ENCODE data around the gene LAMTOR5. TPM values are rescaled to one million over a fixed set of nuclear protein-coding genes. Genes with fewer than 3 reads are reported as not detected.
A peak's percentile ranks its signal among the peaks of the same experiment; 100 is the strongest.

LAMTOR5 gene
- total RNA-seq, 2 donors from 2014 or later, result 104 to 132 TPM

GRCh38 chr1:110393691-110394492 is 13.6 kb downstream of the LAMTOR5 start:
- Histone ChIP-seq H3K27ac (ENCODE audit: low read depth, low read length) (no peak overlapping the region), H3K9ac (ENCODE audit: extremely low read depth, low read length, poor library complexity, severe bottlenecking) (no peak overlapping the region), H3K4me1 (ENCODE audit: control insufficient read depth, insufficient read depth, low read length) (no peaks in the 10 kb centered on the region), H3K36me3 (ENCODE audit: control insufficient read depth, insufficient read depth, low read length) (peaks cover 13% of the 10 kb centered on the region), H3K9me3 (ENCODE audit: control insufficient read depth, low read length) (no peaks in the 10 kb centered on the region), H3K27me3 (ENCODE audit: control insufficient read depth, insufficient read depth, low read length, poor library complexity, severe bottlenecking) (no peaks in the 10 kb centered on the region), H3K4me3 (ENCODE audit: low read length) (no peak overlapping the region)
- 79 to 97% methylated on average over 3 of the region's 3 CpGs for WGBS, 2 experiments (ENCODE audit: insufficient coverage in 1 of 2, insufficient read length in 1 of 2)
- Mint-ChIP-seq H3K36me3 (ENCODE audit: low read depth) (peaks cover 26% of the 10 kb centered on the region), H3K4me3 (no peak overlapping the region), H3K27me3 (ENCODE audit: insufficient read depth) (no peaks in the 10 kb centered on the region), H3K4me1 (peaks cover 13% of the 10 kb centered on the region), H3K9me3 (peaks cover 9% of the 10 kb centered on the region), H3K27ac (no peak overlapping the region)
- no peak for DNase-seq
- TF ChIP-seq CTCF (conservative IDR thresholded peaks at IDR 0.05), result no peak

GRCh38 chr1:110393286-110393685 is 14.2 kb downstream of the LAMTOR5 start:
- Histone ChIP-seq H3K27ac (ENCODE audit: low read depth, low read length) (no peak overlapping the region), H3K9ac (ENCODE audit: extremely low read depth, low read length, poor library complexity, severe bottlenecking) (no peak overlapping the region), H3K4me1 (ENCODE audit: control insufficient read depth, insufficient read depth, low read length) (no peaks in the 10 kb centered on the region), H3K27me3 (ENCODE audit: control insufficient read depth, insufficient read depth, low read length, poor library complexity, severe bottlenecking) (no peaks in the 10 kb centered on the region), H3K4me3 (ENCODE audit: low read length) (no peak overlapping the region), H3K36me3 (ENCODE audit: control insufficient read depth, insufficient read depth, low read length) (peaks cover 9% of the 10 kb centered on the region), H3K9me3 (ENCODE audit: control insufficient read depth, low read length) (no peaks in the 10 kb centered on the region)
- Mint-ChIP-seq H3K27me3 (ENCODE audit: insufficient read depth) (no peaks in the 10 kb centered on the region), H3K9me3 (peaks cover 9% of the 10 kb centered on the region), H3K36me3 (ENCODE audit: low read depth) (peaks cover 22% of the 10 kb centered on the region), H3K4me1 (peaks cover 13% of the 10 kb centered on the region), H3K4me3 (no peak overlapping the region), H3K27ac (no peak overlapping the region)
- 92 to 100% methylated on average over 2 of the region's 2 CpGs for WGBS, 2 experiments (ENCODE audit: insufficient coverage in 1 of 2, insufficient read length in 1 of 2)
- TF ChIP-seq CTCF (conservative IDR thresholded peaks at IDR 0.05), result no peak
- no peak for DNase-seq

GRCh38 chr1:110390692-110391245 is 16.7 kb downstream of the LAMTOR5 start, which contains the start of gene SLC16A4:
TSS of gene SLC16A4 (minus strand) at chr1:110391026. CDS start at chr1:110389323, 1,703 bp downstream.
- Mint-ChIP-seq H3K27ac (peak within 1 kb of the TSS; percentile 50), H3K36me3 (ENCODE audit: low read depth) (peaks cover 9% of the 10 kb centered on the region), H3K4me3 (no peak within 1 kb of the TSS), H3K27me3 (ENCODE audit: insufficient read depth) (no peaks in the 10 kb centered on the region), H3K9me3 (peaks cover 5% of the 10 kb centered on the region), H3K4me1 (peaks cover 13% of the 10 kb centered on the region)
- Histone ChIP-seq H3K4me3 (ENCODE audit: low read length) (no peak within 1 kb of the TSS), H3K4me1 (ENCODE audit: control insufficient read depth, insufficient read depth, low read length) (no peaks in the 10 kb centered on the region), H3K9ac (ENCODE audit: extremely low read depth, low read length, poor library complexity, severe bottlenecking) (no peak within 1 kb of the TSS), H3K36me3 (ENCODE audit: control insufficient read depth, insufficient read depth, low read length) (peaks cover 9% of the 10 kb centered on the region), H3K9me3 (ENCODE audit: control insufficient read depth, low read length) (no peaks in the 10 kb centered on the region), H3K27me3 (ENCODE audit: control insufficient read depth, insufficient read depth, low read length, poor library complexity, severe bottlenecking) (no peaks in the 10 kb centered on the region), H3K27ac (ENCODE audit: low read depth, low read length) (no peak within 1 kb of the TSS)
- peak; percentile 57 for DNase-seq
- TF ChIP-seq CTCF (conservative IDR thresholded peaks at IDR 0.05), result no peak
- 25 to 54% methylated on average over 6 to 7 of the region's 8 CpGs for WGBS, 2 experiments (ENCODE audit: insufficient coverage in 1 of 2, insufficient read length in 1 of 2)

Data from endodermal cell (in vitro differentiated cells).